Mucosa of gallbladder (tissue), 1 donor: Measurements from ENCODE around the gene SLC24A5. TPM values are rescaled to one million over a fixed set of nuclear protein-coding genes. Genes with fewer than 3 reads are reported as not detected.

Experiments
- DNase-seq: peaks from one replicate; pipeline ENCODE4 v3.0.0-alpha.2; 2020; ENCODE audit warnings: low spot score
- total RNA-seq: library from RNA; stranded (reverse); gene quantifications from one replicate; pipeline ENCODE4 v1.2.1, GENCODE V29; 2021
- donor health status: DM: no; HTN: no; CAD: no.

Gene SLC24A5
- total RNA-seq, result not detected

- no peak for DNase-seq
These were observed at the start of gene SLC24A5 for GRCh38 chr15:48120745-48121144. Gene SLC24A5 (plus strand): TSS chr15:48120990. CDS start chr15:48121045, 55 bp downstream.

DNA sequence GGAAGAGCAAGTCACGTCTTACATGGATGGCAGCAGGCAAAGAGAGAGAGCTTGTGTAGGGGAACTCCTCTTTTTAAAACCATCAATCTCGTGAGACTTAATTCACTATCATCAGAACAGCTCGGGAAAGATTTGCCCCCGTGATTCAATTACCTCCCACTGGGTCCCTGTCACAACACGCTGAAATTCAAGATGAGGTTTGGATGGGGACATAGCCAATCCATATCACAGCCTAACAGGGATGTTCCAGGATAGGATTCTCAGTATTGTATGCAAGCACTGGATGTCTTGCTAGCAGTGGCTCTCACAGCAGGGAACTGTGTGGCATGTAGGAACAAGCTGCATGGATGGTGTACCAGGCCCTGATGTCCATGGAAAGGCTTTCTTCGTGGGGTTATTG is 47.8 kb upstream of the SLC24A5 start:
- DNase-seq, result no peak

DNA sequence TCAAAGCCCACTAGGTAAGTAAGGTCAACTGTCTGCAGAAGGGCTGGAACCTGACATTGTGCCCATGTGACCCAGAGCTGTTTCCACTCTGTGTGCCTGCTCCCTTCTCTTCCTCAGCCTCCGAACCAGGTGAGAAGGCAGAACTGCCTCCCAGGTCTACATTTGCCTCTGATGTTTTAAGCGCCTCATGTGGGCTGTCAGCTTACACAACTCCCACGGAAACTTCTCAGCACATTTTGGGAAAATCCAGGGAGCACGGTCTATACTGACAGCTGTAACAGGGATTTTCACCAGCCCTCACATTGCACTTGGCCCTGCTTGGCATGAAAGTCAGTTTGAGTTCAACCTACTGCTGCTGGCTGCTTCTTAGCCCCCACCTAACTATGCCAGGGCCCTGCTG is 46.9 kb upstream of the SLC24A5 start:
- DNase-seq, result no peak

GRCh38 chr15:48076454-48076853 is 44.3 kb upstream of the SLC24A5 start:
- DNase-seq, result no peak

- no peak for DNase-seq
These were observed 43.1 kb upstream of the SLC24A5 start for GRCh38 chr15:48077616-48078184.

GRCh38 chr15:48084759-48085590 is 35.8 kb upstream of the SLC24A5 start:
- no peak for DNase-seq

- DNase-seq, result no peak
These were observed 35.2 kb upstream of the SLC24A5 start for GRCh38 chr15:48085591-48085930.

DNA sequence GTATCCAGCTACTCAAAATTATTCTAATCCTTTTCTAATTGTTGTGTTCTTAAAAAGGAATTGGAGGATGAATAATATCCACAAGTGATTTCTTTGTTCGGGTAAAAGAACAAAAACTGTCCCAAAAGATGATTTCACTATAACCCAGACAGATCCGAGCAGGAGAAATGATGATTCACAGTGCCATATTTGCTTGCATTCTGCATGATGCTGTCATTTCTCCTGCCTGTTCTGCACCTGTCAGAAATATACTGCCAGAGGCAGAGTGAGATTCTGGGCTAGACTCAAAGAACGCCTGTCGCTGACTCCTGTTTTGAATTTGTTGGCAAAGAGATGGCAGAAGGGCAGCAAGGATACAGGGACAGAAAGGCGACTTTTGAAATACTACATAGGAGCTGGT is 34.7 kb upstream of the SLC24A5 start:
- DNase-seq, result no peak

DNA sequence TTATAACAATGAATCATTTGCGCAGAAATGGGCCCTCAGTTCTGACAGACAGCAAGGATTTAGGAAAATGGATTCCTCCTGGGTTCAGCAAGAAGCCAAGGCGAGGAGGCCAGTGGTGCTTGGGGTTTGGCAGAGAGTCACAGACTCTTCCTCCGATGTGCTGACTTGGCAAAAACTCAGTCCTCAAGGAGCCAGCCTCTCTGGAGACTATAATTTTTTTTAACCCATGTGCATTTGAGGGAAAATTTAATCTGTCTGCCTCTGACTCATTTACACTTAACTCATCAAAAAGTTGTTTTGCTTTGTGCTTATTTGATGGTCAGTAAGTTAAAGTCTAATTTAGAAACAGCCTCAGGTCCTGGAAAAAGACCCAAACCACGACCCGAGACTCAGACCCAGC is 34.2 kb upstream of the SLC24A5 start:
- DNase-seq, result no peak

- DNase-seq, result no peak
These were observed 32.9 kb upstream of the SLC24A5 start for GRCh38 chr15:48087844-48088243.

DNA sequence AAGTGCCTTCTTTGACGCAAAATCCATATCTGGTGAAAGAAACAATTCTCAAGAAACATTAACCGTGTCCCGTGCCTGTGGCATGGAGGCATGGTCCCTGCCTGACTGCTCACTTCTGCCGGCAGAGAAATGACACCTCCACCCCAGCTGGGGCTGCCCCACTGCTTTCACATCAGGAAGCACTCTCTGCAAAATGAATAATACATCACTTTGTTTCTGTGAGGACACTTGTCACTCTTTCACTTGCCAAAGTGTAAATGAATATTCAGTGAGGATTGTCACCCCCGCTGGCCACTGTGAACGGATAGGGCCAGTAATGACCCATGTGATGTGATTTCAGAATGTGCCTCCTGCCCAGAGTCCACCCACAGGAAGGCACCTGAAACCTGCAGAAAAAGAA is 31.1 kb upstream of the SLC24A5 start:
- no peak for DNase-seq

DNA sequence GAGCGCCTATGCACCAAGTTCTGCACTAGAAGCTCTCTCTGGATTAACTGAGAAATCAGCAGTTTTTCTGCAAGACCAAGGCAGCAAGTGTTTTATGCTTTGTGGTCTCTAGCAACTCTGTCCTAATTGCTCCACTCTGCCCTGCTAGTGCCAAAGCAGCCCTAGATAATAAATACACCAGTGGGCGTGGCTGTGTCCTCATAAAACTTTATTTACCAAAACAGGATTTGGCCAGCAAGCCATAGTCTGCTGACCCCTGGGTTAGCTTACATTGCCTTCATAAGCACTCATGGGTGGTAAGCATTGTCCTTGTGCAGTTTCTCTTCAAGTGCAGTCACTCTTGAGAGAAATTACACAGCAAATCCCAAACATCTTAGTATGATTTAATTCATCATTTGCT is 30.7 kb upstream of the SLC24A5 start:
- no peak for DNase-seq

GRCh38 chr15:48090666-48091065 is 30.1 kb upstream of the SLC24A5 start:
- no peak for DNase-seq

DNA sequence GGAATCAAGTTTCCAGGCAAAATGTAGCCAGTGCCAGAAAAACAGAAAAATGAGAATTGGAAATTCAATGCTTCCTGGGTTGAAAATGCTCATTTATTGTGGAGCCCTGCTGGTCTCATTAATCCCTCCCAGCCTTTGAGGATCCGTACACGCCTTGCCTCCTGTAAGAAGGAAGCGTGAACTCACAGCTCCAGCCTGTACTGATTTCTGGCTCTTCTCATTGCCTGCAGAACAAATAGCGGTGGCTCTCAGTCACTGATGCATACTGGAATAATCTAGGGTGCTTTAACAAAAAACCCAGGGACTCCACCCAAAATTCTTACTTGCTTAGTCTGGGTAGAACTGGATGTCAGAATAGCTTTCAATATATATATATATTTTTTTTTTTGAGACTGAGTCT is 29.3 kb upstream of the SLC24A5 start:
- no peak for DNase-seq

GRCh38 chr15:48096355-48096786 is 24.4 kb upstream of the SLC24A5 start:
- no peak for DNase-seq

GRCh38 chr15:48096813-48097212 is 24.0 kb upstream of the SLC24A5 start:
- DNase-seq, result no peak

- no peak for DNase-seq
These were observed 23.5 kb upstream of the SLC24A5 start for GRCh38 chr15:48097264-48097663.

DNA sequence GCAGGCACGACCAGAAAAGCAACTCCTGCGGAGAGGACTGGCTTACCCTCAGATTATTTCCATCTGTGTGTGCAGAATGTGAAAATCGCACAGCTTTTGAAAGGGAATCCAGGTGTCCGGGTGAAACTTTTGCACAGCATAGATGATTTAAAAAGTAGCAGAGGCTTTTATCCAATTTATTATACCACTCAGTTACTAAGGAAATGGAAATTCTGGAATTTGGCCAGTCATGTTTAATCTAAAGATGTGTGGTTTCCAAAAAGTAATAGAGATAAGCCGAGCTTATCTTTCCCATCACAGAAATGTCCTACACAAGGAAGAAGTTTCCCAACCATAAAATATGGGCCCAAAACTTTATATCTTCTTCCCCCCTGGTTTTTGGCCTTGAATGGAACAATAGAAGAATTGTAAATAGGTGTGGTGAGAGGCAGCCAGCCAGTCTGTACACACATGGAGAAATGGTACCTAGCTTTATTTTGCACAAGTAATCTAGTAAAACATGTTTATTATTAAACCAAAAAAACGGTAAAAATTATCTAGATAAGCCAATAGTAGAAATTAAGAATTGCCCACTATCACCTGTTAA is 19.3 kb upstream of the SLC24A5 start:
- DNase-seq, result no peak

GRCh38 chr15:48102167-48102566 is 18.6 kb upstream of the SLC24A5 start:
- no peak for DNase-seq

GRCh38 chr15:48103647-48104046 is 17.1 kb upstream of the SLC24A5 start:
- DNase-seq, result no peak

GRCh38 chr15:48105936-48106335 is 14.9 kb upstream of the SLC24A5 start:
- DNase-seq, result no peak

DNA sequence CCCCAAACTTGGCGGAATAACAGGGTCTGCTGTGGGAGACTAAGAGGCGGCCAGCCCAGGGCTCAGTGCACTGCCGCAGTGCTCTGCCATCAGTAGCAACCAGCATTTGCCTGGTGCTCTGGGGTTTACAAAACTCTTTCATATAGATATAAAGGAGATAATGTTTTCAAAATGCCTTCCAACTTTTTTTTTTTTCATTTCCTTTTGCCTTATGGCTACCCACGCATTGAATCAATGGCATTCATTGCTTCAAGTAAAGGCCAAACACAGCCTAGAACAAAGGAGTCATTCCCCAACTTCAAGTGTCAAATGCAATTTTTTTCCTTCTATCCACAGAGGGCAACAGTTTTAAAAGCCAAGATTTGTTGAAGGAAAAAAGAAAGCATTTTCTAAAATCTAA is 11.6 kb upstream of the SLC24A5 start:
- no peak for DNase-seq

- DNase-seq, result no peak
These were observed 10.8 kb upstream of the SLC24A5 start for GRCh38 chr15:48109856-48110531.
